LoVo (cell line): ENCODE results near the gene MIF4GD.

Experiments
- DNase-seq: peaks from one replicate; pipeline ENCODE4 v3.0.0-alpha.2; 2016; ENCODE audit warnings: low spot score

Gene MIF4GD

GRCh38 chr17:75232786-75233185, 38.2 kb downstream of the MIF4GD start:
- DNase-seq = no peak

GRCh38 chr17:75231741-75232464, 39.1 kb downstream of the MIF4GD start:
- no peak for DNase-seq

DNA sequence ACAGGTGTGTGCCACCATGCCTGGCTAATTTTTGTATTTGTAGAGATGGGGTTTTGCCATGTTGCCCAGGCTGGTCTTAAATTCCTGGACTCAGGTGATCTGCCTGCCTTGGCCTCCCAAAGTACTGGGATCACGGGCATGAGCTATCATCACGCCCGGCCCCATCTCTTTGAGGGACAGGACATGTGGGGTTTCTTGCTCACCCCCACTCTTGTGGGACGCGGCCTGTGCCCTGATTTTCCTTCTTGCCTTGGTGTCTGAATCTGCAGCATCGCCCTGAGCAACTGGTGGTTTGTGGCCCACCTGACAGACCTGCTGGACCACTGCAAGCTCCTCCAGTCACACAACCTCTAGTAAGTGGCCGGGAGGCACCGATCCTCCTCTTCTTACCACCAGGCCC, 40.0 kb downstream of the MIF4GD start:
- no peak for DNase-seq

DNA sequence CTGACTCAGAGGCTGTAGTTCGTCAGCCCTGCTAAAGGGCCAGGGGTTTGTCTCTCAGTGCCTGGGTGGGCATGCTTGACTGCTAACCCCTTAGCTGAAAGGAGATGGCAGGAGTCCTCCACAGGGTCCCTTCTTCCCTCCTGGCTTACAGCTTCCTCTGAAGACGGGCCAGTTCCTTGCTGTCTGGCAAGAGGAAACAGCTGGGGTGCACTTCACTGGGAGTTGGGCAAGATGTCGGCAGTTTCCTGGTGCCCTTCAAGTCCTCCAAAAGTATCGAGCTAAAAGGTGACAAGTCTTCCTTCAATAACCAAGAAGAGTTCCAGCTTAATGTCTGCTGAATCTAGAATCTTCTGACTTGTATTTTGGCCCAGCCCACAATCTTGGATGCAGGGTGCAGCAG, 42.2 kb downstream of the MIF4GD start:
- no peak for DNase-seq

DNA sequence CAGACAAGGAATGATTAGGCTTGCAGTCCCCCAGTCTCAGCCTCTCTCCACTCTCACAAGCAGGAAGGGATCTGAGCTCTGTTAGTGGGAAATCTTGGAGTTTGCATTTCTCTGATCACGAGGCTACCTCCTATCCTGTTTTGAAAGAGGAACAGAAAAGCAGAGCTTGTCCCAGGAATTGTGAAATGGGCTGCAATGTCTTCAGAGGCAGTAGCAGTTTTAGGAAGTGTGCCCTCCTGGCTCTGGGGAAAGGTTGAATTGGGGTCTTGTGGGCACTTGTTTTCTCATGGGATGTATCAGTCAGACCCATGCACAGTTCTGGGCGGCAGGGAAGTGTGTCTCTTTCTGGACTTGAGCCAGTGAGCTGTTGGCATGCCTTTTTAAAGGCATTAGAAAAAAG, 42.7 kb downstream of the MIF4GD start:
- no peak for DNase-seq

GRCh38 chr17:75227729-75228128, 43.3 kb downstream of the MIF4GD start:
- DNase-seq = no peak

GRCh38 chr17:75225016-75225415, 46.0 kb downstream of the MIF4GD start:
- no peak for DNase-seq

DNA sequence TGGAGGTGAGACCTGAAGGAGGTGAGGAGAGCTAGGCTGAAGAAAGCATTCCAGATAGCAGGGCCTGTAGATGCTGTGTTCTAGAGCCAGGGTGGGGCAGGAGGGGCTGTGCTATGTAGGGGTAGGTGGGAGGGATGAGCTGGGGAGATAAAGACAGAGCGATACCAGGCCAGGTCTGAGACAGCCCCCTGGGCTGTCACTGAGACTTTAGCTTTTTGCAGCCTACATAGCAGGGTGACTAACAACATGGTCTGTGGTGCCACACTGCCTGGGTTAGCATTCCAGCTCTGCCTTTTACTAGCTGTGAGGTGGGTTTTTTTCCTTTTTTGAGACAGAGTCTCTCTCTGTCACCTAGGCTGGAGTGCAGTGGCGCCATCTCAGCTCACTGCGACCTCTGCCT, 51.2 kb downstream of the MIF4GD start:
- DNase-seq = no peak

GRCh38 chr17:75218131-75218530, 52.9 kb downstream of the MIF4GD start:
- DNase-seq = no peak
